SK-N-MC (cell line): ENCODE results near the gene POU4F3.
A peak's percentile ranks its signal among the peaks of the same experiment; 100 is the strongest.

Source experiments
- DNase-seq: peaks from one replicate; pipeline ENCODE4 v3.0.0-alpha.2; 2011; ENCODE audit warnings: low read depth, low spot score
- H3K27ac ChIP-seq: fragments of 200-600 bp; sonication (generic); 2 replicates; pipeline ENCODE4 v1.5.1; 2016; ENCODE audit warnings: mixed run types
- H3K36me3 ChIP-seq: fragments of 200-600 bp; sonication (generic); 2 replicates; pipeline ENCODE4 v1.6.1; 2017; ENCODE audit warnings: antibody characterized with exemption, low read length, mixed read lengths; ENCODE audit not compliant: insufficient read depth
- H3K4me3 ChIP-seq: fragments of 200-600 bp; sonication (generic); 2 replicates; pipeline ENCODE4 v1.5.1; 2016
- H3K9ac ChIP-seq: fragments of 200-600 bp; sonication (generic); 2 replicates; pipeline ENCODE4 v1.8.0; 2017; ENCODE audit warnings: mixed run types, mixed read lengths; ENCODE audit not compliant: insufficient read length
- H3K9me3 ChIP-seq: fragments of 200-600 bp; sonication (generic); 2 replicates; pipeline ENCODE4 v1.6.1; 2017; ENCODE audit warnings: low read depth, mild to moderate bottlenecking, antibody characterized with exemption, low read length, moderate library complexity, mixed read lengths
- EZH2 ChIP-seq: fragments of 200-600 bp; sonication (generic); IDR thresholded peaks from one replicate; pipeline ENCODE4 v1.6.1; 2017; ENCODE audit warnings: antibody characterized with exemption
- FOXP2 ChIP-seq: optimal IDR thresholded peaks from 2 replicates; pipeline ENCODE3; 2011; ENCODE audit warnings: mild to moderate bottlenecking, moderate library complexity; ENCODE audit not compliant: insufficient read depth; ENCODE audit errors: extremely low read length, control extremely low read depth
- POLR2AphosphoS5 ChIP-seq: IDR thresholded peaks from 2 replicates; pipeline ENCODE4 v1.6.1; 2012; ENCODE audit warnings: mild to moderate bottlenecking, low read depth, low read length, borderline replicate concordance

The POU4F3 gene

DNA sequence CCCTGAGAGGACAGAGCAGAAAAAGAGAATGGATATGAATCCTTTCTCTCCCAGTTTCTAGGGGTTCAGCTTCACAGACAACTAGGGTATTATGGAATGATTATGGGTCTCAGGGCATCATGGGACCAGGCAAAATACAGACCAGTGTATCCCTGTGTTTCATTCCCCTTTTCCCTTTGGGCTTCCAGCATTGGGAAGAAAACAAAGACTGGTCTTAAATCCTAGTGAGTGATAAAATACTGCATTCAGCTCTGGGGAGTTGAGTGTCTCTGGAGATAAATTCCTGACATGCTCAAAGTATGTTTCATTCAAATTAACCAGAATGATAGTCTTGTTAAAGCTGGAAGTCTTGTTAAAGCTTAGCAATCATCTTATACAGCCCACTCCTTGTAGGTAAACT, 2.4 kb upstream of the POU4F3 start:
- Histone ChIP-seq H3K4me3 (no peak overlapping the region), H3K9ac (no peak overlapping the region), H3K27ac (no peak overlapping the region), H3K36me3 (no peaks in the 10 kb centered on the region), H3K9me3 (no peaks in the 10 kb centered on the region)
- DNase-seq = no peak
- TF ChIP-seq POLR2AphosphoS5 = no peak
- no peak for TF ChIP-seq FOXP2
- no peak for TF ChIP-seq EZH2

DNA sequence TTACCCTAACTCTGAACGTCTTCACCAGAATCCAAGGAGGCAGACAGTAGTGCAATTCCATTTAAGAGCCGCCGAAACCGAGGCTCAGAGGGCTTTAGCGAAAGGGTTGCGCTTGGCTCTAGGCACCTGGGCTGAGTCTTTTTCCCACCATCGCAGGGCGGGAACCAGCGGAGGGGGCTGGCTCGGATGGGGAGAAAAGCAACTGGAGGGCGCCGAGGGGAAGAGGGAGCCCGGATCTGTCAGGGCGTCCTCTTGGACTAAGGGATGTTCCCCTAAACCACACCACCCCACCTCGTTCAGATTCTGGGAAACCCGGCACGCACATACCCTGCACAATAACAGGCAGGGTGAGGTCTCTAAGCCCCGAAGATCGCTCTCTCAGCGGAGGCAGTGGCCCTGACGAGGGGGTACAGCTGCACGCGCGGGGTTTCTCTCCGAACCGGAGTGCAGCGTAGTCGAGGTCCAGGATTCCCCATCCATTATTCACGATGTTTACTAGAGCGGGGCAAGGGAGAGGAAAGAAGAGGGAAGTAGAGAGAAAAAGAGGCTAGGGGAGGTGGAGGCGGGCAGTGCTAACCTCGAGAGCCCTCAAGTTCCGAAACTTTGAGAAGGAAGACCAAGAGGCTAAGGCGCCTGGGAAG, 1.3 kb upstream of the POU4F3 start:
- no peak for DNase-seq
- Histone ChIP-seq H3K9me3 (no peaks in the 10 kb centered on the region), H3K27ac (no peak overlapping the region), H3K4me3 (no peak overlapping the region), H3K9ac (no peak overlapping the region), H3K36me3 (no peaks in the 10 kb centered on the region)
- no peak for TF ChIP-seq POLR2AphosphoS5
- TF ChIP-seq EZH2 = no peak
- no peak for TF ChIP-seq FOXP2

DNA sequence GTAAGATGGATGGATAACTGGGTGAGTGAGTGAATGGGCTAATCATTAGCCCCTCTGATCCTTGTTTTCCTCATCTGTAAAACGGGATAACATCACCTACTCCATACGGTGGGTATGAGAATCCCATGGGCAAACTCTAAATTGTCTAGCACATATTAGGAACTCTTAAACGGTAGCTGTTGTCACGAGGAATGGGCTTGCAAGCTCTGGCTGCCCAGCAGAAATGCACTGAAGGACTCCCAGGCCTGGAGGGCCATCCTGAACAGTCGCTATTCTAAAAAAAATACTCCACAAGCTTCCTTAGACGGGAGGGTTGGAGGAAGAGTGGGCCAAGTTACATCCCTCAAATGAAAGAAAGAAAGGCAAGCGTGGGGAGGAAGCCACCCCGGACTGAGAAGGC, 711 bp upstream of the POU4F3 start:
- no peak overlapping the region for H3K4me3 ChIP-seq
- no peak for DNase-seq
- no peak overlapping the region for H3K9ac ChIP-seq
- no peaks in the 10 kb centered on the region for H3K9me3 ChIP-seq
- H3K36me3 ChIP-seq = no peaks in the 10 kb centered on the region
- no peak overlapping the region for H3K27ac ChIP-seq
- TF ChIP-seq EZH2 = no peak
- TF ChIP-seq FOXP2 = no peak
- no peak for TF ChIP-seq POLR2AphosphoS5

DNA sequence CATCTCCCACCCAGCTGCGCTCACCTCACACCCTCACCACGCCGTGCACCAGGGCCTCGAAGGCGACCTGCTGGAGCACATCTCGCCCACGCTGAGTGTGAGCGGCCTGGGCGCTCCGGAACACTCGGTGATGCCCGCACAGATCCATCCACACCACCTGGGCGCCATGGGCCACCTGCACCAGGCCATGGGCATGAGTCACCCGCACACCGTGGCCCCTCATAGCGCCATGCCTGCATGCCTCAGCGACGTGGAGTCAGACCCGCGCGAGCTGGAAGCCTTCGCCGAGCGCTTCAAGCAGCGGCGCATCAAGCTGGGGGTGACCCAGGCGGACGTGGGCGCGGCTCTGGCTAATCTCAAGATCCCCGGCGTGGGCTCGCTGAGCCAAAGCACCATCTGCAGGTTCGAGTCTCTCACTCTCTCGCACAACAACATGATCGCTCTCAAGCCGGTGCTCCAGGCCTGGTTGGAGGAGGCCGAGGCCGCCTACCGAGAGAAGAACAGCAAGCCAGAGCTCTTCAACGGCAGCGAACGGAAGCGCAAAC, 1.1 kb downstream of the POU4F3 start:
- TF ChIP-seq POLR2AphosphoS5 (no peak), EZH2 (no peak), FOXP2 (no peak)
- no peak overlapping the region for H3K9ac ChIP-seq
- no peak for DNase-seq
- H3K36me3 ChIP-seq = no peaks in the 10 kb centered on the region
- H3K27ac ChIP-seq = no peak overlapping the region
- H3K9me3 ChIP-seq = no peaks in the 10 kb centered on the region
- 0 out of 2 replicates have a peak overlapping the region, but pooled peaks have one; percentile 23 for H3K4me3 ChIP-seq

DNA sequence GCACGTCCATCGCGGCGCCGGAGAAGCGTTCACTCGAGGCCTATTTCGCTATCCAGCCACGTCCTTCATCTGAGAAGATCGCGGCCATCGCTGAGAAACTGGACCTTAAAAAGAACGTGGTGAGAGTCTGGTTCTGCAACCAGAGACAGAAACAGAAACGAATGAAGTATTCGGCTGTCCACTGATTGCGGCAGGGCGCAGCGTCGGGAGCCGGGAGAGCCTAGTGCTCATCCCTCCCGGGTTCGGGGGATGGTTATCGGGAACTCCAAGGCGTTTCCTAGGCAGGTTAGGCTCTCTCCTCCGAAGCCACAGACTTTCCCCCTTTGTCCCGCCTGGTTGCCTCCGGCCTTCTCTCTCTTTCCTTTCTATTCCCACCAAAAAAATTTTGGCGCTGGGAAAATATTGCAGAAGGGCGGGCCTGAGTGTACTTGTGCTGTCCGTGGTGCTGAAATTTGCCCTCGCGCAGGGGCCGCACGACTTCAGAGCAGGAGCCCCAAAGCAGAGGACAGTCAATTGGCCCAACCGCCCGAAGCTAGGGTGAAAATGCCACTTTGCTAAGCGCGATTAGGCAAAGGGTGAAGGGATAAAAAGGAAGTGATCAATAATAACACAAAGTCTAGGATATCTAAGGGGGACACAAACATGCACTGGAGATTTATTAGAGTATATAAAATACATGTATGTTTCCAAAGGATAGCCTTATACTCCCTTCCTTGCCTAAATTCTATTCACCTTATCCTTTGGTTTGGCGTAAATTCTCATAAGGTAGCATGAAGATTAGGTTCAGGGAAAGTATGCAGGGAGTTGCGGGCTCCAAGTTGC, 1.8 kb downstream of the POU4F3 start:
- Histone ChIP-seq H3K9ac (no peak overlapping the region), H3K27ac (no peak overlapping the region), H3K9me3 (no peaks in the 10 kb centered on the region), H3K36me3 (no peaks in the 10 kb centered on the region), H3K4me3 (peak overlapping the region; percentile 23; the same call in 1 of the 2 replicates)
- TF ChIP-seq EZH2 (peak; percentile 95), POLR2AphosphoS5 (no peak)
- no peak for DNase-seq

DNA sequence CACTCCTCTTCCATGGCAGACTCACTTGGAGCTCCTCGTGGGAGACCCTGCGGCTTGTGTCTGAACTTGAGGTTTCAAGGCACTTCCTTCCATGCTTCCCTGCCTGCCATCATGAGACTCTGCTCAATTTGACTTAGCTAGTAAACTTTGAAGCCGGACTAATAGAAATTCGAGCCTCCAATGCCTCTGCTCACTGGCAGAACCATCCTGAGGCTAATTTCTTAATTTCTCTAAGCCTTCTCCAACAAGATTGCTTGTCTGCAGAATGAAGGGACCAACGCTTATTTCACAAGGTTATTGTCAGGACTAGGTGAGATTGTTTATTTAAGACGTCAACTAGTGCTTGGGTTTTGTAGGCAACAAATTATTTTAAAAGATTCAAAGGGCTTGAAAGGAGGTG, 3.2 kb downstream of the POU4F3 start:
- Histone ChIP-seq H3K9me3 (no peaks in the 10 kb centered on the region), H3K36me3 (no peaks in the 10 kb centered on the region), H3K9ac (no peak overlapping the region), H3K27ac (no peak overlapping the region), H3K4me3 (no peak overlapping the region)
- no peak for DNase-seq
- TF ChIP-seq POLR2AphosphoS5 = no peak
- no peak for TF ChIP-seq FOXP2
- TF ChIP-seq EZH2 = no peak

DNA sequence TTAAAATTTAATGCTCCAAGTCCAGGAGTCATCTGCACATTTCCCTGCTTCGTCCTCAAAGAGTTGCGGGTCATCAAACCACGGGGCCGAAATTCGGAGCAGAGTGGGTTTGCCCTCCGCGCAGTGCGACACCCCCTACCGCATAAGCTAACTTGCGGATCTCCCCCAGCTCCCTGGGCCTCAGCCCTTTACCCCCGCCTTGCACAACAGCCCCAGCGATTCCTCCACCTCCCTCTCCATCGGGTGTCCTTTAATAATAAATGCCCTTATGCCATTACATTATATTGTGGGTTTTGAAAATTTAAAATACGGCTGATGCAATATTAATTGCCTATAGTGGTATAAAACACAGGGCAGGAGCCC, 3.9 kb downstream of the POU4F3 start:
- Histone ChIP-seq H3K4me3 (no peak overlapping the region), H3K9ac (no peak overlapping the region), H3K27ac (no peak overlapping the region), H3K36me3 (no peaks in the 10 kb centered on the region), H3K9me3 (no peaks in the 10 kb centered on the region)
- DNase-seq = no peak
- TF ChIP-seq FOXP2 = no peak
- TF ChIP-seq EZH2 = peak; percentile 64
- no peak for TF ChIP-seq POLR2AphosphoS5

DNA sequence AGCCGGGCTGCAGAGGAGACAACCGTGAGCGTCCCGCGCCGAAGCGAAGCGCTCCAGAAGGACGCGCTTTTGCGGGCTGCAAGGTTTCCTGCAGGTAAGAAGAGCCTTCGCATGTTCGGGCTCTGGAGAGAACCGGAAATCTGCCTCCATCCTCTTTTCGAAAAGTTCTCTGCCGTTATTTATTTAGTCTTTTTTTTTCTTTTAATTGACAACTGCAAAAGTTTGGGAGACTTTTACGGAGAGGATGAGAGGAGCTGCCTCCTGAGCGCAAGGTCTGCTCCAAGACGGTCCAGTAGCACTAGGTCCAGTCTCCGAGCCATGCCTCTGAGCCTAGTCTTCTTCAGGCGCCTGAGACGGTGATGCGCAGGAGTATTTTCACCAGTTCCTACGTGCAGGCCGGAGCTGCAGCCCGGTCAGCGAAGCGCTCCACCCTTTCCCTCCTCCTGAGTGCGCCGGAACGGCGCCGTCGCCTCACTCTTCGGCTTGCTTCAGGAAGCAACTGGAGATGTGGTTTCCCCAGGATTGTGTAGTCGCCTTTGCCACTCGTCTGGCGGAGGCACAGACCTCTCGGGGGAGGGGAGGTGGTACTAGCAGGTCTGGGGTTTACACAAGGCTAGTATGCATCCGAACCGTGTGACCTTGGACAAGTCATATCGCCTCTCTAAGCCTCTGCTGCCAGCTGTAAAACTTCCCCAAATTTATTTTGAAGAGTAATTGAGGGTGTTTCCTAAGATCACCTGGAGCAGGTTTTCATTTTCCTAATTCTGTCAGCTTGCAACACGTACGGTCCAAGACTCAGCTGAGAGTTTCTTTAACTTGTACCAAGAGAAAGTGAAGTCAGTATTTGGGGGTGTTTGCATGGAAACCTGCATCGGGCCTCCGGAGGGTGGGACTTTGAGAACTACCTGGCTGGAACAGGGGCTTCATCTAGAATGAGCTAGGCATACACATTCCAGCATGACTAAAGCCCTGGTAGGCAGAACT, 4.5 kb downstream of the POU4F3 start:
- Histone ChIP-seq H3K9ac (no peak overlapping the region), H3K4me3 (no peak overlapping the region)
- DNase-seq = no peak

More for the DNA sequence above, 4.5 kb downstream of the POU4F3 start:
- Histone ChIP-seq H3K27ac (no peak overlapping the region), H3K9me3 (no peaks in the 10 kb centered on the region), H3K36me3 (no peaks in the 10 kb centered on the region)
- no peak for TF ChIP-seq EZH2
- TF ChIP-seq POLR2AphosphoS5 = no peak
- no peak for TF ChIP-seq FOXP2
